Tibial artery (tissue), 4 donors: ENCODE results near the gene C1QTNF7.

Experiments used
- DNase-seq, 2 donors: peaks; one replicate each; pipeline ENCODE4 v3.0.0-alpha.2; 2019
- H3K27ac ChIP-seq, 2 donors: fragments of 200-600 bp; sonication (generic) in 1 of 2; 1 replicate in 1 of 2; 2 replicates in 1 of 2; pipeline ENCODE4 v1.5.1; 2018 to 2019; ENCODE audit warnings: mild to moderate bottlenecking in 1 of 2
- H3K27me3 ChIP-seq, 2 donors: fragments of 200-600 bp; sonication (generic) in 1 of 2; one replicate each; pipeline versions ENCODE4 v1.5.1 to v1.6.0; 2016 to 2019
- H3K36me3 ChIP-seq, 3 donors: fragments of 200-600 bp; sonication (generic) in 2 of 3; one replicate each; pipeline ENCODE4 v1.5.1; 2016 to 2019; ENCODE audit warnings: mild to moderate bottlenecking in 2 of 3
- H3K4me1 ChIP-seq, 4 donors: fragments of 200-600 bp; sonication (generic) in 2 of 4; 1 replicate in 3 of 4; 2 replicates in 1 of 4; pipeline ENCODE4 v1.5.1; 2016 to 2019
- H3K4me3 ChIP-seq, 2 donors: fragments of 200-600 bp; sonication (generic) in 1 of 2; 1 replicate in 1 of 2; 2 replicates in 1 of 2; pipeline ENCODE4 v1.5.1; 2018 to 2019; ENCODE audit warnings: mild to moderate bottlenecking in 2 of 2
- H3K9me3 ChIP-seq, 3 donors: fragments of 200-600 bp; sonication (generic) in 1 of 3; one replicate each; pipeline ENCODE4 v1.5.1; 2016 to 2019
- intact Hi-C: fragments of 100-400 bp; cut with DNase I; formaldehyde crosslinking; loops from one replicate; pipeline ENCODE4 v1.15.0; 2023; ENCODE audit warnings: low total_unique reads
- TF ChIP-seq, protein P1 (sequence below), 2 experiments: fragments of 200-600 bp in 1 of 2; fragments of 450-650 bp in 1 of 2; IDR thresholded peaks; one replicate each; pipeline ENCODE4 v1.5.1; 2017 to 2019; ENCODE audit warnings: antibody characterized with exemption in 2 of 2, mild to moderate bottlenecking in 1 of 2, moderate library complexity in 1 of 2

Gene C1QTNF7

GRCh38 chr4:15427701-15428100, at the start of gene C1QTNF7:
Gene C1QTNF7, plus strand, starts transcription at chr4:15428033. Its CDS starts 7,711 bp downstream, at chr4:15435744.
- Histone ChIP-seq H3K4me3 (peak within 1 kb of the TSS; percentile 44 to 48), H3K27me3 (no peaks in the 10 kb centered on the region), H3K27ac (peak within 1 kb of the TSS; percentile 73 to 77), H3K9me3 (no peaks in the 10 kb centered on the region), H3K36me3 (no peaks in the 10 kb centered on the region), H3K4me1 (peaks cover 0 to 96% (median 36%) of the 10 kb centered on the region in 4 donors)
- no peak for DNase-seq
- TF ChIP-seq, protein P1, sequence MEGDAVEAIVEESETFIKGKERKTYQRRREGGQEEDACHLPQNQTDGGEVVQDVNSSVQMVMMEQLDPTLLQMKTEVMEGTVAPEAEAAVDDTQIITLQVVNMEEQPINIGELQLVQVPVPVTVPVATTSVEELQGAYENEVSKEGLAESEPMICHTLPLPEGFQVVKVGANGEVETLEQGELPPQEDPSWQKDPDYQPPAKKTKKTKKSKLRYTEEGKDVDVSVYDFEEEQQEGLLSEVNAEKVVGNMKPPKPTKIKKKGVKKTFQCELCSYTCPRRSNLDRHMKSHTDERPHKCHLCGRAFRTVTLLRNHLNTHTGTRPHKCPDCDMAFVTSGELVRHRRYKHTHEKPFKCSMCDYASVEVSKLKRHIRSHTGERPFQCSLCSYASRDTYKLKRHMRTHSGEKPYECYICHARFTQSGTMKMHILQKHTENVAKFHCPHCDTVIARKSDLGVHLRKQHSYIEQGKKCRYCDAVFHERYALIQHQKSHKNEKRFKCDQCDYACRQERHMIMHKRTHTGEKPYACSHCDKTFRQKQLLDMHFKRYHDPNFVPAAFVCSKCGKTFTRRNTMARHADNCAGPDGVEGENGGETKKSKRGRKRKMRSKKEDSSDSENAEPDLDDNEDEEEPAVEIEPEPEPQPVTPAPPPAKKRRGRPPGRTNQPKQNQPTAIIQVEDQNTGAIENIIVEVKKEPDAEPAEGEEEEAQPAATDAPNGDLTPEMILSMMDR (IDR thresholded peaks at IDR 0.05) = no peak
- intact Hi-C loops = loop anchor here (10.0 kb wide), 1 partner anchor 423 kb away; the partner anchor contains the start of gene CPEB2

- H3K27me3 ChIP-seq = no peaks in the 10 kb centered on the region
- TF ChIP-seq, protein P1 (IDR thresholded peaks at IDR 0.05) = no peak
- H3K9me3 ChIP-seq = no peaks in the 10 kb centered on the region
- H3K36me3 ChIP-seq = no peaks in the 10 kb centered on the region
- no peak overlapping the region for H3K4me3 ChIP-seq
- DNase-seq = no peak
- intact Hi-C loops = no loop called here
- peaks cover 0 to 60% (median 4%) of the 10 kb centered on the region in 4 donors for H3K4me1 ChIP-seq
- H3K27ac ChIP-seq = peak overlapping the region in 1 of 2 donors; percentile 2
Measured at GRCh38 chr4:15378062-15378461, 49.8 kb upstream of the C1QTNF7 start.

- no peak for DNase-seq
- intact Hi-C loops = no loop called here
- TF ChIP-seq, protein P1 (IDR thresholded peaks at IDR 0.05) = no peak
- Histone ChIP-seq H3K4me1 (peaks cover 0 to 59% (median 4%) of the 10 kb centered on the region in 4 donors), H3K4me3 (no peak overlapping the region), H3K36me3 (no peaks in the 10 kb centered on the region), H3K27me3 (no peaks in the 10 kb centered on the region), H3K9me3 (no peaks in the 10 kb centered on the region), H3K27ac (no peak overlapping the region)
Measured at GRCh38 chr4:15378493-15378892, 49.3 kb upstream of the C1QTNF7 start.

GRCh38 chr4:15381806-15382338, 46.0 kb upstream of the C1QTNF7 start:
- H3K9me3 ChIP-seq = no peaks in the 10 kb centered on the region
- no peak overlapping the region for H3K27ac ChIP-seq
- intact Hi-C loops = no loop called here
- no peaks in the 10 kb centered on the region for H3K27me3 ChIP-seq
- no peaks in the 10 kb centered on the region for H3K36me3 ChIP-seq
- TF ChIP-seq, protein P1 (IDR thresholded peaks at IDR 0.05) = no peak
- peaks cover 0 to 59% (median 15%) of the 10 kb centered on the region in 4 donors for H3K4me1 ChIP-seq
- no peak for DNase-seq
- no peak overlapping the region for H3K4me3 ChIP-seq

GRCh38 chr4:15382669-15383273, 45.1 kb upstream of the C1QTNF7 start:
- TF ChIP-seq, protein P1 (IDR thresholded peaks at IDR 0.05) = no peak
- DNase-seq = no peak
- H3K36me3 ChIP-seq = no peaks in the 10 kb centered on the region
- H3K4me1 ChIP-seq = peaks cover 0 to 54% (median 15%) of the 10 kb centered on the region in 4 donors
- no peak overlapping the region for H3K4me3 ChIP-seq
- H3K27ac ChIP-seq = no peak overlapping the region
- H3K27me3 ChIP-seq = no peaks in the 10 kb centered on the region
- H3K9me3 ChIP-seq = no peaks in the 10 kb centered on the region
- intact Hi-C loops = no loop called here
